WTC11 (cell line): ENCODE measurements around the gene PABPN1L. TPM values are rescaled to one million over a fixed set of nuclear protein-coding genes. Genes with fewer than 3 reads are reported as not detected.

Source experiments
- ATAC-seq: fragments of 200-7000 bp; cut with Tn5 transposase; 2 replicates; pipeline ENCODE4 v1.10.0; 2021; ENCODE audit warnings: mild to moderate bottlenecking, moderate library complexity
- CTCF ChIA-PET: fragments of 300-600 bp; sonication (Branson Sonifier 250); formaldehyde crosslinking; loops from one replicate; lab custom pipeline; 2021; ENCODE audit warnings: antibody characterized with exemption; lab: Charles Lee
- POLR2A ChIA-PET: fragments of 350-600 bp; sonication (Branson Sonifier 250); formaldehyde crosslinking; loops from one replicate; lab custom pipeline; 2021; ENCODE audit warnings: antibody characterized with exemption; lab: Charles Lee
- DNase-seq: peaks from one replicate; pipeline ENCODE4 v3.0.0; 2021; ENCODE audit warnings: low spot score
- H3K27ac Mint-ChIP-seq: 2 replicates; pipeline ENCODE4 v1.8.0; 2021; ENCODE audit warnings: mixed read lengths
- H3K27me3 Mint-ChIP-seq: 2 replicates; pipeline ENCODE4 v1.8.0; 2021; ENCODE audit warnings: low read depth, mild to moderate bottlenecking, moderate library complexity, mixed read lengths
- H3K36me3 Mint-ChIP-seq: 2 replicates; pipeline ENCODE4 v1.8.0; 2021; ENCODE audit warnings: mixed read lengths
- H3K4me1 Mint-ChIP-seq: 2 replicates; pipeline ENCODE4 v1.8.0; 2022; ENCODE audit warnings: mixed read lengths
- H3K4me3 Mint-ChIP-seq: 2 replicates; pipeline ENCODE4 v1.8.0; 2021; ENCODE audit warnings: mild to moderate bottlenecking, moderate library complexity, mixed read lengths
- H3K9me3 Mint-ChIP-seq: 2 replicates; pipeline ENCODE4 v1.8.0; 2021; ENCODE audit warnings: mixed read lengths
- NFYB ChIP-seq: sonication (generic); formaldehyde crosslinking; conservative IDR thresholded peaks from 2 replicates; pipeline ENCODE4 v1.8.0; 2022; ENCODE audit warnings: low read depth, missing genetic modification reagents
- NR2C2 ChIP-seq: sonication (generic); formaldehyde crosslinking; IDR thresholded peaks from 2 replicates; pipeline ENCODE4 v1.8.0; 2022; ENCODE audit warnings: mild to moderate bottlenecking, missing genetic modification reagents
- SP1 ChIP-seq: sonication (generic); formaldehyde crosslinking; conservative IDR thresholded peaks from 2 replicates; pipeline ENCODE4 v1.8.1; 2022; ENCODE audit warnings: missing genetic modification reagents
- ZNF532 ChIP-seq: fragments of 250-450 bp; sonication (Bioruptor Pico); IDR thresholded peaks from 2 replicates; pipeline ENCODE4 v1.9.0; 2021; ENCODE audit warnings: mild to moderate bottlenecking, borderline replicate concordance
- total RNA-seq: library from RNA; stranded (reverse); gene quantifications from 3 replicates; pipeline ENCODE4 v1.2.3, GENCODE V29; 2021
- TF ChIP-seq, protein P1 (sequence below): fragments of 250-450 bp; sonication (Bioruptor Pico); IDR thresholded peaks from 2 replicates; pipeline ENCODE4 v1.9.0; 2021; ENCODE audit warnings: mild to moderate bottlenecking
- TF ChIP-seq, protein P2 (sequence below): fragments of 250-450 bp; sonication (Bioruptor Pico); IDR thresholded peaks from 2 replicates; pipeline ENCODE4 v2.1.2; 2022; ENCODE audit warnings: mild to moderate bottlenecking, moderate library complexity
- TF ChIP-seq, protein P3 (sequence below): sonication (generic); formaldehyde crosslinking; IDR thresholded peaks from 2 replicates; pipeline ENCODE4 v1.8.0; 2023; ENCODE audit warnings: missing genetic modification reagents

The PABPN1L gene
- total RNA-seq, 1 experiment from 2014 or later = not detected

DNA sequence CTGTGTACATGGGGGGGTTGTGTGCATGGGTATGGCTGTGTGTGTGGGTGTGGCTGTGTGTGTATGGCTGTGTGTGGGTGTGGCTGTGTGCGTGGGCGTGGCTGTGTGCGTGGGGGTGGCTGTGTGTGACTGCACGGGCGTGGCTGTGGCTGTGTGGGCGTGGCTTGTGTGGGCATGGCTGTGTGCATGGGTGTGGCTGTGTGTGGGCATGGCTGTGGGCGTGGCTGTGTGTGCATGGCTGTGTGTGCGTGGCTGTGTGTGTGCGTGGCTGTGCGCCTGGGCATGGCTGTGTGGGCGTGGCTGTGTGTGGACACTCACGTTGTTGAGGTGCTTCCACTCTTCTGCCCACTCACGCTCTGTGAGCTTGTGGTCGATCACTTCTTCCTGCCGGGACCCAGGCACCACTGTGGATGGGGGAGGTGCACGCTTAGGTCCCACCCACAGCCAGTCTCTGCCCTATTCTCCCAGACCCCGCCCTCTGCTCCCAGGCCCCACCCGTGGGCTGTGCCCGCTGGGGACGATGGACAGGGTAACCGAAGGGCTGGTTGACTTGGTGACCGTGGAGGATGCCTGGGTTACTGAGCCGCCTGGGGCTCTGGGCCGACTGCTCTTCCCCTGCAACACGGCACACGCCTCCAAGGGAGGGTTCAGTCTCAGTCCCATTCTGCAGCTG, 16.0 kb upstream of the PABPN1L start:
- Mint-ChIP-seq H3K27ac (no peak overlapping the region), H3K27me3 (no peaks in the 10 kb centered on the region; the same call in 1 of the 2 replicates), H3K4me1 (no peaks in the 10 kb centered on the region), H3K36me3 (no peaks in the 10 kb centered on the region), H3K9me3 (no peaks in the 10 kb centered on the region), H3K4me3 (no peak overlapping the region)
- ATAC-seq = no peak
- TF ChIP-seq, protein P1, sequence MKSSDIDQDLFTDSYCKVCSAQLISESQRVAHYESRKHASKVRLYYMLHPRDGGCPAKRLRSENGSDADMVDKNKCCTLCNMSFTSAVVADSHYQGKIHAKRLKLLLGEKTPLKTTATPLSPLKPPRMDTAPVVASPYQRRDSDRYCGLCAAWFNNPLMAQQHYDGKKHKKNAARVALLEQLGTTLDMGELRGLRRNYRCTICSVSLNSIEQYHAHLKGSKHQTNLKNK (CRISPR knock-in tag) = no peak
- no peak for DNase-seq
- ChIA-PET POLR2A (no interaction called here), CTCF (no interaction called here)

DNA sequence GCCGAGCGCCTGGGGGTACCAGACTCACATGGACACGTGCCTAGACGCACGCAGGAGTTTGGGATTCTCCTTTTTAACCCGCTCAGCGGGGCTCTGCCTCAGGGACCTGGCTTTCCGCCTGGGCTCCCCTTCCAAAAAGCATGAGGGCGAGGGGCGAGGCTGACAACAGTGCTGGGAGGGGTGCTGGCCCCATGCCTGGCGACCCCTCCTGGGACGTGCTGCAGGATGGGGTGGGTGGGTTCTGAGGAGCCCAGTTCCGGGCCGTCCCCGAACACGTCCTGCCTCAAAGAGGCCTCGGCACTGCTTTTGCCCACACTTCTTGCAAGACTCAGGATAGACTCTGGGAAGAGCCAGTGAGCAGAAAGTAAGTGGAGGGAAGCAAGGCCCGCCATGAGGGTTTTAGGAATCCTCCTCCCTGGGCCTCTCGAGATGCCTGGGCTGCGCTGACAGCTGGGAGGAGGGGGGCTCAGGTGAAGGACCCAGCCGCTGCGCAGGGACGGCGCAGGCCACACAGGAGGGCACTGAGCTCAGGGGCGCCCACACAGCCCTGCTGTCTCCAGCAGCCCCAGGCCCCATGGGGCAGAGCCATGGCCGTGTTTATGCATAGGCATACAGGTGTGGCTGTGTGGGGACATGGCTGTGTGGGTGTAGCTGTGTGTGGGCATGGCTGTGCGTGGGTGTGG, 15.4 kb upstream of the PABPN1L start:
- H3K4me1 Mint-ChIP-seq = no peaks in the 10 kb centered on the region

More for the DNA sequence above, 15.4 kb upstream of the PABPN1L start:
- Mint-ChIP-seq H3K27ac (no peak overlapping the region), H3K27me3 (no peaks in the 10 kb centered on the region; the same call in 1 of the 2 replicates), H3K4me3 (no peak overlapping the region), H3K36me3 (no peaks in the 10 kb centered on the region), H3K9me3 (no peaks in the 10 kb centered on the region)
- POLR2A ChIA-PET = interaction anchor here (1.0 kb wide), 1 partner anchor 24 kb away, joined by 5 read pairs; no protein-coding TSS in a partner anchor
- TF ChIP-seq, protein P2, sequence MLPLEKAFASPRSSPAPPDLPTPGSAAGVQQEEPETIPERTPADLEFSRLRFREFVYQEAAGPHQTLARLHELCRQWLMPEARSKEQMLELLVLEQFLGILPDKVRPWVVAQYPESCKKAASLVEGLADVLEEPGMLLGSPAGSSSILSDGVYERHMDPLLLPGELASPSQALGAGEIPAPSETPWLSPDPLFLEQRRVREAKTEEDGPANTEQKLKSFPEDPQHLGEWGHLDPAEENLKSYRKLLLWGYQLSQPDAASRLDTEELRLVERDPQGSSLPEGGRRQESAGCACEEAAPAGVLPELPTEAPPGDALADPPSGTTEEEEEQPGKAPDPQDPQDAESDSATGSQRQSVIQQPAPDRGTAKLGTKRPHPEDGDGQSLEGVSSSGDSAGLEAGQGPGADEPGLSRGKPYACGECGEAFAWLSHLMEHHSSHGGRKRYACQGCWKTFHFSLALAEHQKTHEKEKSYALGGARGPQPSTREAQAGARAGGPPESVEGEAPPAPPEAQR = no peak
- TF ChIP-seq ZNF532 (CRISPR knock-in tag) (no peak), NFYB (CRISPR knock-in tag) (no peak), SP1 (CRISPR knock-in tag) (no peak), NR2C2 (no peak)
- TF ChIP-seq, protein P3, sequence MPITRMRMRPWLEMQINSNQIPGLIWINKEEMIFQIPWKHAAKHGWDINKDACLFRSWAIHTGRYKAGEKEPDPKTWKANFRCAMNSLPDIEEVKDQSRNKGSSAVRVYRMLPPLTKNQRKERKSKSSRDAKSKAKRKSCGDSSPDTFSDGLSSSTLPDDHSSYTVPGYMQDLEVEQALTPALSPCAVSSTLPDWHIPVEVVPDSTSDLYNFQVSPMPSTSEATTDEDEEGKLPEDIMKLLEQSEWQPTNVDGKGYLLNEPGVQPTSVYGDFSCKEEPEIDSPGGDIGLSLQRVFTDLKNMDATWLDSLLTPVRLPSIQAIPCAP (CRISPR knock-in tag) = no peak
- ATAC-seq = no peak
- DNase-seq = no peak
- CTCF ChIA-PET = interaction anchor here (0.9 to 3.0 kb wide), 7 partner anchors 24 to 285 kb away, joined by 3 to 18 read pairs (median 14); partner anchors contain the start of genes GALNS and TRAPPC2L
